Measurements from ENCODE around the gene WDR64.

The WDR64 gene

DNA sequence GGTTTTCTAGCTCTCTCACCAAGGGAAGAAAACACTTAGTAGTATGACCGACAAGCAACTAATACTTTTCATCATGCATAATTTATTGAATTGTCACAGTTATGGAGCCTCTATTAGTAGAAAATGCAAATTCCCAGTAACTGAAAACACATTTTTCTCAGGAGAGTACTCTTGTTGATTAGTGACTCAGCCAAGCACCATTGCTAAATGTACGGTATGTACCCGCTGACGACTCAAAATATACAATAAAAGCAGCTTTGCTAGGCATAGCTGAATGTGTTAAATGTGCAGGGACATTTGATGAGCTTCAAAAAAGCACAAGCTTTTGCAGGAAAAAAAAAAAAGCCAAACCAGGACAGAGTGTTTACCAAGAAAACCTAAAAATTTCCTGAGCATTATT, 63.9 kb downstream of the WDR64 start:
- no peaks in the 10 kb centered on the region for H3K4me1 ChIP-seq
- H3K36me3 ChIP-seq (ENCODE audit: control insufficient read depth, insufficient read depth, low read length): no peaks in the 10 kb centered on the region
- H3K4me3 ChIP-seq (ENCODE audit: low read depth, low read length): no peak overlapping the region
- H3K4me2 ChIP-seq (ENCODE audit: low read length): no peak overlapping the region
- no peak overlapping the region for H3K9ac ChIP-seq
- no peaks in the 10 kb centered on the region for H3K9me3 ChIP-seq (ENCODE audit: control insufficient read depth, low read length)
- TF ChIP-seq, protein P1, sequence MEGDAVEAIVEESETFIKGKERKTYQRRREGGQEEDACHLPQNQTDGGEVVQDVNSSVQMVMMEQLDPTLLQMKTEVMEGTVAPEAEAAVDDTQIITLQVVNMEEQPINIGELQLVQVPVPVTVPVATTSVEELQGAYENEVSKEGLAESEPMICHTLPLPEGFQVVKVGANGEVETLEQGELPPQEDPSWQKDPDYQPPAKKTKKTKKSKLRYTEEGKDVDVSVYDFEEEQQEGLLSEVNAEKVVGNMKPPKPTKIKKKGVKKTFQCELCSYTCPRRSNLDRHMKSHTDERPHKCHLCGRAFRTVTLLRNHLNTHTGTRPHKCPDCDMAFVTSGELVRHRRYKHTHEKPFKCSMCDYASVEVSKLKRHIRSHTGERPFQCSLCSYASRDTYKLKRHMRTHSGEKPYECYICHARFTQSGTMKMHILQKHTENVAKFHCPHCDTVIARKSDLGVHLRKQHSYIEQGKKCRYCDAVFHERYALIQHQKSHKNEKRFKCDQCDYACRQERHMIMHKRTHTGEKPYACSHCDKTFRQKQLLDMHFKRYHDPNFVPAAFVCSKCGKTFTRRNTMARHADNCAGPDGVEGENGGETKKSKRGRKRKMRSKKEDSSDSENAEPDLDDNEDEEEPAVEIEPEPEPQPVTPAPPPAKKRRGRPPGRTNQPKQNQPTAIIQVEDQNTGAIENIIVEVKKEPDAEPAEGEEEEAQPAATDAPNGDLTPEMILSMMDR (IDR thresholded peaks at IDR 0.05): no peak
- H3K79me2 ChIP-seq: no peaks in the 10 kb centered on the region
- no peak overlapping the region for H3K27ac ChIP-seq
- no peaks in the 10 kb centered on the region for H3K27me3 ChIP-seq (ENCODE audit: control insufficient read depth, insufficient read depth, low read length)
- no peak overlapping the region for H2AFZ ChIP-seq

DNA sequence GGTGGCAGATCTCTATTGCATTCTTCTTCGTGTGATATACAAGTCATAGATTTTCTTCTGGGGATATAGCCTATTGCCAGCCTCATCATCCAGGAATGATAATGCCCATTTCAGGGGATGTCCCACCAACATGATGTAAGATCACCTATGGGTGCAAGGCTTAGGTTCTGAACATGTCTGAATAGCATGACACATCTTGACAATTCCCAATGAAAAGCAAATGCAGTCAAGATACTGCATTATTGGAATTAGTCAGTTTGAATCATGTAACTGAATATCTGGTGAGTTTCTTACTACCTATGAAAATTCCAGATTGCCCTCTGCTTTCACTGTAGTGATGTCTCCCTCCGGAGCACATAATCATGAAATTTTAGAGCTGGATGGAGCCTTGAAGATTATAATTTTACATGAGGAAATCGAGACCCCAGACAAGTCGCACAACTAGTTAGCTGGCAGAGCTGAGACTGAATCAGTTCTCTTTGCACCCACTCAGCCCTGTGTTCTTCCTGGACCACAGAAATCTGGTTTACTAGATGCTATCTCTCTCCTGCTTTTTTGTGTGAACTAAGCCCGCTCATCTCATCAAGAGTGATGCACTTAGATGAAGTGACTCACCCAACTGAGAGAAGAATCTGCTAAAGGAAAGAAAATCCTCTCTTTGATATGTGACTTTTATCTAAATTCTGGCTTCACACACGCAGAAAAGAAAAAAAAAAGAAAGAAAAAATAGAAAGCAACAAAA, 65.0 kb downstream of the WDR64 start:
- Histone ChIP-seq H3K9ac (no peak overlapping the region), H3K27me3 (ENCODE audit: control insufficient read depth, insufficient read depth, low read length) (no peaks in the 10 kb centered on the region), H3K36me3 (ENCODE audit: control insufficient read depth, insufficient read depth, low read length) (no peaks in the 10 kb centered on the region), H2AFZ (no peak overlapping the region), H3K4me3 (ENCODE audit: low read depth, low read length) (no peak overlapping the region), H3K9me3 (ENCODE audit: control insufficient read depth, low read length) (no peaks in the 10 kb centered on the region), H3K4me2 (ENCODE audit: low read length) (no peak overlapping the region), H3K4me1 (no peaks in the 10 kb centered on the region), H3K27ac (no peak overlapping the region), H3K79me2 (no peaks in the 10 kb centered on the region)
- TF ChIP-seq, protein P1 (IDR thresholded peaks at IDR 0.05): no peak

DNA sequence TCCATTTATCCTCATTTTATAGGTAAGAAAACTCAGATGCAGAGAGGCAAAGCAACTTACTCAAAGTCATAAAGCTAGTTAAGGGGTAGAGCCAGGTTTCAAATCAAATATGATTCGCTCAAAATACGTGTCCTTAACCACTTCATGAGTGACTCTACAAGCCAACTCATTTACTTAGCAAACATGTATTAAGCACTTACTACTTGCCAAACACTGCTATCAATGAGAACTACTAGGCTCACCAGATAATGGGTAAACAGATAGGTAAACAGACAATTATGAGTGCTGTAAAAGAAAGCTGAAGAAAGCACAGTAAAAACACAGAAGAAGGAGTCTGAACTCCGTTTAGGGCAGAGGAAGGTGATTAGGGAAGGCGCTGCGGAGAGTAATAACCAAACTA, 65.9 kb downstream of the WDR64 start:
- TF ChIP-seq, protein P1 (IDR thresholded peaks at IDR 0.05): no peak

DNA sequence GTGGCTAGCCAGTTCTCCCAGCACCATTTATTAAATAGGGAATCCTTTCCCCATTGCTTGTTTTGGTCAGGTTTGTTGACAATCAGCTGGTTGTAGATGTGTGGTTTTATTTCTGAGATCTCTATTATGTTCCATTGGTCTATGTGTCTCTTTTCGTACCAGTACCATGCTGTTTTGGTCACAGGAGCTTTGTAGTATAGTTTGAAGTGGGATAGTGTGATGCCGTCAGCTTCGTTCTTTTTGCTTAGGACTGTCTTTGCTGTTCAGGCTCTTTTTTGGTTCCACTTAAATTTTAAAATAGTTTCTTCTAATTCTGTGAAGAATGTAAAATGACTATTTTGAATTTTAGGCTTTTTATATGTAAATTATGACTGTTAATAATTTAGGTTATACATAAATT, 68.9 kb downstream of the WDR64 start:
- Histone ChIP-seq H3K4me3 (ENCODE audit: low read depth, low read length) (no peak overlapping the region), H3K27ac (no peak overlapping the region), H3K36me3 (ENCODE audit: control insufficient read depth, insufficient read depth, low read length) (no peaks in the 10 kb centered on the region), H3K4me2 (ENCODE audit: low read length) (no peak overlapping the region), H3K79me2 (no peaks in the 10 kb centered on the region), H3K9me3 (ENCODE audit: control insufficient read depth, low read length) (no peaks in the 10 kb centered on the region), H2AFZ (no peak overlapping the region), H3K9ac (no peak overlapping the region), H3K4me1 (no peaks in the 10 kb centered on the region), H3K27me3 (ENCODE audit: control insufficient read depth, insufficient read depth, low read length) (no peaks in the 10 kb centered on the region)
- TF ChIP-seq, protein P1 (IDR thresholded peaks at IDR 0.05): no peak

More for the DNA sequence above, 65.9 kb downstream of the WDR64 start:
- Histone ChIP-seq H3K9ac (no peak overlapping the region), H3K4me2 (ENCODE audit: low read length) (no peak overlapping the region), H3K4me1 (no peaks in the 10 kb centered on the region), H3K36me3 (ENCODE audit: control insufficient read depth, insufficient read depth, low read length) (no peaks in the 10 kb centered on the region), H3K27me3 (ENCODE audit: control insufficient read depth, insufficient read depth, low read length) (no peaks in the 10 kb centered on the region), H3K4me3 (ENCODE audit: low read depth, low read length) (no peak overlapping the region), H2AFZ (no peak overlapping the region), H3K79me2 (no peaks in the 10 kb centered on the region), H3K9me3 (ENCODE audit: control insufficient read depth, low read length) (no peaks in the 10 kb centered on the region), H3K27ac (no peak overlapping the region)

DNA sequence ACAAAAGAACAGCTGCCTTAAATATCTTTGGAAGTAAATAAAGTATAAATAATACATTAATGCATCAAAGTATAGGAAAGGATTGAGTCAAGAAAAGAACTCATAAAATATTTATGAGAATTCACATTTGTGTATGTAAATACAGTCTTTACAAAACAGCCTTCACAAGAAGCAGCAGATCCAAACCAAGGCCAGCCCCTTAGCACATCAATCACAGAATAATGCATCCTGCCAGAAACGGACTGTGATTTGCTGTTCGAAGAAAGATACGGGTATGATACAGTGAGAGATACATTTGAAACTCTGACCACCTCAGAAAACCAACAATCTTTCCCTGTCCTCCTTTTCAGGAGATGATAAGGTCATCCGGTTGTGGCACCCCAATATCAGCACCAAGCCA, 70.9 kb downstream of the WDR64 start:
- H3K4me3 ChIP-seq (ENCODE audit: low read depth, low read length): no peak overlapping the region
- no peaks in the 10 kb centered on the region for H3K36me3 ChIP-seq (ENCODE audit: control insufficient read depth, insufficient read depth, low read length)
- H2AFZ ChIP-seq: no peak overlapping the region
- H3K9ac ChIP-seq: no peak overlapping the region
- H3K4me1 ChIP-seq: no peaks in the 10 kb centered on the region
- H3K4me2 ChIP-seq (ENCODE audit: low read length): no peak overlapping the region
- TF ChIP-seq, protein P1 (IDR thresholded peaks at IDR 0.05): no peak
- no peaks in the 10 kb centered on the region for H3K27me3 ChIP-seq (ENCODE audit: control insufficient read depth, insufficient read depth, low read length)
- H3K27ac ChIP-seq: no peak overlapping the region
- no peaks in the 10 kb centered on the region for H3K9me3 ChIP-seq (ENCODE audit: control insufficient read depth, low read length)
- no peaks in the 10 kb centered on the region for H3K79me2 ChIP-seq
